Measurements from ENCODE around the gene CCNJL.
A peak's percentile ranks its signal among the peaks of the same experiment; 100 is the strongest.

The CCNJL gene

DNA sequence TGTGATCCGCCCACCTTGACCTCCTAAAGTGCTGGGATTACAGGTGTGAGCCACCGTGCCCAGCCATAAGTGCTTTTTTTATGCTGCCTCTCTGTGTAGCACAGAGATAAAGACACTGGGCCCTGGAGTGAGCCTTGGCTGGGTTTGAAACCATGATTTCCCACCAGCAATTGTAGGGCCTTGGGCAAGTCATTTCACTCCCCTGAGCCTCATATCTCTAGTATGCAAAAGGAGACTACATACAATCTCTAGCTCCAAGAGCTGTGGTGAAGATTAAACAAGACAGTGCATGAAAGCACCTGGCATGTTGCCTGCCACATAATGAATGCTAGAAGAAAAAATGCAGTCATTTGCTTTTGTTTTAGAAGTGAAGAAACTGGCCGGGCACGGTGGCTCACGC is 79.1 kb downstream of the CCNJL start:
- H3K27me3 ChIP-seq (ENCODE audit: insufficient read depth, low read length): no peaks in the 10 kb centered on the region
- no peak overlapping the region for H3K4me2 ChIP-seq (ENCODE audit: low read length)
- no peak overlapping the region for H3K23ac ChIP-seq (ENCODE audit: low read length)
- no peak overlapping the region for H3K18ac ChIP-seq (ENCODE audit: low read length)
- no peaks in the 10 kb centered on the region for H3K36me3 ChIP-seq (ENCODE audit: control insufficient read depth in 1 of 2, insufficient read depth in 2 of 2, low read length in 2 of 2)
- H4K8ac ChIP-seq (ENCODE audit: low read depth, low read length): no peak overlapping the region
- H3K4ac ChIP-seq (ENCODE audit: low read depth, low read length): no peak overlapping the region
- no peak overlapping the region for H3K14ac ChIP-seq (ENCODE audit: low read length)
- no peak overlapping the region for H2BK5ac ChIP-seq (ENCODE audit: low read depth, low read length, poor library complexity)
- H3K9me3 ChIP-seq (ENCODE audit: insufficient read depth, low read depth, low read length): no peaks in the 10 kb centered on the region
- H2BK120ac ChIP-seq (ENCODE audit: insufficient read depth, low read length, poor library complexity): no peak overlapping the region
- H2BK12ac ChIP-seq (ENCODE audit: low read length): no peak overlapping the region
- DNase-seq: no peak
- H3K4me1 ChIP-seq (ENCODE audit: control insufficient read depth in 1 of 2, insufficient read depth in 2 of 2, low read length in 2 of 2): no peaks in the 10 kb centered on the region
- H4K12ac ChIP-seq (ENCODE audit: low read depth, low read length): no peak overlapping the region
- H2AFZ ChIP-seq (ENCODE audit: insufficient read depth, low read length, poor library complexity): no peak overlapping the region
- no peaks in the 10 kb centered on the region for H3K79me2 ChIP-seq (ENCODE audit: control insufficient read depth, insufficient read depth, low read length, poor library complexity)
- WGBS (ENCODE audit: extremely low coverage, insufficient coverage, insufficient read length): no CpG with 5 or more reads among the region's 5 CpGs
- H3K79me1 ChIP-seq (ENCODE audit: low read length): no peaks in the 10 kb centered on the region
- no peak overlapping the region for H3K27ac ChIP-seq (ENCODE audit: low read depth, low read length)
- no peak overlapping the region for H4K91ac ChIP-seq (ENCODE audit: low read depth, low read length)
- no peak overlapping the region for H3K4me3 ChIP-seq (ENCODE audit: low read depth, low read length)
- H2AK5ac ChIP-seq (ENCODE audit: low read length): no peak overlapping the region
- H3K9ac ChIP-seq (ENCODE audit: low read length): no peak overlapping the region

DNA sequence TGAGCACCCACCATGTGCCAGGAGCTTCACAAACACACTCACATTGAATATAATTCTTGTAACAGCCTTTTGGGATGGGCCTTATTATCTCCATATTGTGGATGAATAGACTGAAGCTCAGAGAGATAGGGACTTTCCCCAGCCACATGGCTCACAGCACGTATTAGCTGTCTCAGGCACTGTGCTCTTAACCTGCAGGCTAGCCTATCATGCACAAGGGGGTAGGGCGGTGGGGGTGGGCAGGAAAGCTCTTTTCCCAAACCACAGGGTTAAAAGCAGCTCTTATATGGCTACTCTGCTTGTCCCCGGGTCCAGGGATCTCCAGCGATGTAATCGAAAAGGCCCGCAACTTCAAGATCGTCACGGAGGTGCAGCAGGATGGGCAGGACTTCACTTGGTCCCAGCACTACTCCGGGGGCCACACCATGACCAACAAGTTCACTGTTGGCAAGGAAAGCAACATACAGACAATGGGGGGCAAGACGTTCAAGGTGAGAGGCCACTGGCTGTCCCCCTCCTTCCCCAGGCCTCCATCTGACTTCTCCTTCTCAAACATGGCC is 80.5 kb downstream of the CCNJL start:
- H3K36me3 ChIP-seq (ENCODE audit: control insufficient read depth in 1 of 2, insufficient read depth in 2 of 2, low read length in 2 of 2): no peaks in the 10 kb centered on the region
- H2BK5ac ChIP-seq (ENCODE audit: low read depth, low read length, poor library complexity): no peak overlapping the region
- no peak overlapping the region for H3K14ac ChIP-seq (ENCODE audit: low read length)
- WGBS (ENCODE audit: extremely low coverage, insufficient coverage, insufficient read length): no CpG with 5 or more reads among the region's 10 CpGs
- H2BK12ac ChIP-seq (ENCODE audit: low read length): no peak overlapping the region
- no peak overlapping the region for H3K4me2 ChIP-seq (ENCODE audit: low read length)
- H3K18ac ChIP-seq (ENCODE audit: low read length): no peak overlapping the region
- H4K12ac ChIP-seq (ENCODE audit: low read depth, low read length): no peak overlapping the region
- no peak overlapping the region for H2AFZ ChIP-seq (ENCODE audit: insufficient read depth, low read length, poor library complexity)
- H4K8ac ChIP-seq (ENCODE audit: low read depth, low read length): no peak overlapping the region
- no peaks in the 10 kb centered on the region for H3K79me2 ChIP-seq (ENCODE audit: control insufficient read depth, insufficient read depth, low read length, poor library complexity)
- DNase-seq: no peak
- no peak overlapping the region for H3K9ac ChIP-seq (ENCODE audit: low read length)
- no peak overlapping the region for H2AK5ac ChIP-seq (ENCODE audit: low read length)
- no peak overlapping the region for H4K91ac ChIP-seq (ENCODE audit: low read depth, low read length)
- H3K4ac ChIP-seq (ENCODE audit: low read depth, low read length): no peak overlapping the region
- no peaks in the 10 kb centered on the region for H3K9me3 ChIP-seq (ENCODE audit: insufficient read depth, low read depth, low read length)
- H3K27ac ChIP-seq (ENCODE audit: low read depth, low read length): no peak overlapping the region
- no peaks in the 10 kb centered on the region for H3K79me1 ChIP-seq (ENCODE audit: low read length)
- H3K23ac ChIP-seq (ENCODE audit: low read length): no peak overlapping the region
- no peaks in the 10 kb centered on the region for H3K27me3 ChIP-seq (ENCODE audit: insufficient read depth, low read length)
- no peak overlapping the region for H3K4me3 ChIP-seq (ENCODE audit: low read depth, low read length)
- H2BK120ac ChIP-seq (ENCODE audit: insufficient read depth, low read length, poor library complexity): no peak overlapping the region
- H3K4me1 ChIP-seq (ENCODE audit: control insufficient read depth in 1 of 2, insufficient read depth in 2 of 2, low read length in 2 of 2): no peaks in the 10 kb centered on the region

DNA sequence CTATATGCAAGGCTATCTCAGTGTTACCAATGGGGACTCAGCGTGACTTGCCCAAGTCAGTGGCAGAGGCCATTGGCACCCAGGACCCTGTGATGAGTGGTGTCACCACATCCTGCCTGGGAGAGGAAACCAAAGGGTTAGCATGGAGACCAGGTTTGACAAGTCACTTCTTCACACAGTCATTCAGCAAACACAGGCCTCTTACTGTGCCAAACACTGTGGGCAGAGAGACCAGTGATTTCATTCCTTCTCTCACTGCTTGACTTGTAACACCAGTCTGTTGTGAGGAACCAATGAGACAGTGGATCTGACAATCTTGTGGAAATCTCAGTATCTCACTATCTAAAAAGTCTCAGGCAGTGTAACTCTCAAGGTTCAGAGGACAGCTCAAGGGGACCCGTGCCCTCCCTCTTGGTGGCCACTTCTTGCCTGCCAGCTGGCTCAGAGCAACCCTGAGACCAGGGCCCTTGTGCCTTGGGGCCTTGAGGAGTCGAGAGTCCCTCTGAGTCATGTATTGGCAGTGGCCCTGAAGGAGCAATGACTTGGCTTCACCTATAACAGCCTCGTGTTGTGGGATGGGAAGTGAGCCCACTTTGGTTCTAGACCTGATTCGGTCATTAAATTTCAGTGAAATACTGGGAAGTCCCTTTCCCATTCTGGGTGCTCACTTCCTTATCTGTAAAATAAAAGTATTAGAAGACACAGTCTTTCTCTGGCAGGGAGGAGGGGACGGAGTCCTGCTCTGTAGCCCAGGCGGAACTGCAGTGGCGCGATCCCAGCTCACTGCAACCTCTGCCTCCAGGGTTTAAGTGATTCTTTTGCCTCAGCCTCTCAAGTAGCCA is 81.5 kb downstream of the CCNJL start:
- H3K18ac ChIP-seq (ENCODE audit: low read length): no peak overlapping the region
- no peak overlapping the region for H2BK120ac ChIP-seq (ENCODE audit: insufficient read depth, low read length, poor library complexity)
- no peaks in the 10 kb centered on the region for H3K9me3 ChIP-seq (ENCODE audit: insufficient read depth, low read depth, low read length)
- no peak overlapping the region for H3K4me3 ChIP-seq (ENCODE audit: low read depth, low read length)
- H3K4ac ChIP-seq (ENCODE audit: low read depth, low read length): no peak overlapping the region
- no peak overlapping the region for H4K8ac ChIP-seq (ENCODE audit: low read depth, low read length)
- WGBS (ENCODE audit: extremely low coverage, insufficient coverage, insufficient read length): no CpG with 5 or more reads among the region's 9 CpGs
- H2BK5ac ChIP-seq (ENCODE audit: low read depth, low read length, poor library complexity): no peak overlapping the region
- H2AK5ac ChIP-seq (ENCODE audit: low read length): no peak overlapping the region
- H3K23ac ChIP-seq (ENCODE audit: low read length): no peak overlapping the region
- no peak overlapping the region for H3K27ac ChIP-seq (ENCODE audit: low read depth, low read length)
- H3K9ac ChIP-seq (ENCODE audit: low read length): no peak overlapping the region
- H4K12ac ChIP-seq (ENCODE audit: low read depth, low read length): no peak overlapping the region
- no peak overlapping the region for H2AFZ ChIP-seq (ENCODE audit: insufficient read depth, low read length, poor library complexity)
- peak; percentile 17 to 37 for DNase-seq
- no peaks in the 10 kb centered on the region for H3K4me1 ChIP-seq (ENCODE audit: control insufficient read depth in 1 of 2, insufficient read depth in 2 of 2, low read length in 2 of 2)
- no peaks in the 10 kb centered on the region for H3K27me3 ChIP-seq (ENCODE audit: insufficient read depth, low read length)
- no peak overlapping the region for H3K4me2 ChIP-seq (ENCODE audit: low read length)
- H3K14ac ChIP-seq (ENCODE audit: low read length): no peak overlapping the region
- no peaks in the 10 kb centered on the region for H3K79me2 ChIP-seq (ENCODE audit: control insufficient read depth, insufficient read depth, low read length, poor library complexity)
- H3K36me3 ChIP-seq (ENCODE audit: control insufficient read depth in 1 of 2, insufficient read depth in 2 of 2, low read length in 2 of 2): no peaks in the 10 kb centered on the region
- no peaks in the 10 kb centered on the region for H3K79me1 ChIP-seq (ENCODE audit: low read length)
- no peak overlapping the region for H2BK12ac ChIP-seq (ENCODE audit: low read length)
- no peak overlapping the region for H4K91ac ChIP-seq (ENCODE audit: low read depth, low read length)

DNA sequence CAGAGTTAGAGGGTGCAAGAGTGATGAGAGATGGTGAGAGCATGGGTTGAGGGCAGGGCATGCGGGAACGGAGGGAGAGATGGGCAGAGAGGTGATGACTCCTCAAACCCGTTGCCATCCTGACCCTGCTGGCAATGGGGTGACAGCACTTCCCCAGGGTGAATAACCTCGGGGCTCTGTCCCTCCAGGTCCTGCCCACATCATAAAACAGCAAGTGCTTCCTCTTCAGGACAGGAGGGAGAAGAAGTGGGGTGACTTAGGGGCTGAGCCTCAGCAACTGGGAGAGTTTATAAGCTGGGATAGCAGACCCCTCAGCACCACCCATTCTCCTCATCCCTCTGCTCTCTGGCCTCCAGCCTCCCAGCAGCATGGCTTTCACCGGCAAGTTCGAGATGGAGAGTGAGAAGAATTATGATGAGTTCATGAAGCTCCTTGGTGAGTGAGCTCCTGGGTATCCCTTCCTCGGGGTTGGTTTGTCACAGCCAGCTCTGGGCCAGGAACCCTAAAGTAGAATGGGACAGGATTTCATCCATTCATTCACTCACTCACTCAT is 83.1 kb downstream of the CCNJL start, which contains the start of gene FABP6:
FABP6 (plus strand) TSS at position 317 of the 553 bp plus-strand sequence; CDS start at position 369, 52 bp downstream.
- H3K9me3 ChIP-seq (ENCODE audit: insufficient read depth, low read depth, low read length): no peaks in the 10 kb centered on the region
- no peak within 1 kb of the TSS for H2AK5ac ChIP-seq (ENCODE audit: low read length)
- no peak within 1 kb of the TSS for H3K4me3 ChIP-seq (ENCODE audit: low read depth, low read length)
- no peak within 1 kb of the TSS for H2AFZ ChIP-seq (ENCODE audit: insufficient read depth, low read length, poor library complexity)
- no peaks in the 10 kb centered on the region for H3K4me1 ChIP-seq (ENCODE audit: control insufficient read depth in 1 of 2, insufficient read depth in 2 of 2, low read length in 2 of 2)
- no peaks in the 10 kb centered on the region for H3K27me3 ChIP-seq (ENCODE audit: insufficient read depth, low read length)
- no peak within 1 kb of the TSS for H4K8ac ChIP-seq (ENCODE audit: low read depth, low read length)
- H3K79me2 ChIP-seq (ENCODE audit: control insufficient read depth, insufficient read depth, low read length, poor library complexity): no peaks in the 10 kb centered on the region
- H3K23ac ChIP-seq (ENCODE audit: low read length): no peak within 1 kb of the TSS
- H2BK12ac ChIP-seq (ENCODE audit: low read length): no peak within 1 kb of the TSS
- no peaks in the 10 kb centered on the region for H3K79me1 ChIP-seq (ENCODE audit: low read length)
- H2BK5ac ChIP-seq (ENCODE audit: low read depth, low read length, poor library complexity): no peak within 1 kb of the TSS
- no peak within 1 kb of the TSS for H4K91ac ChIP-seq (ENCODE audit: low read depth, low read length)
- no peak within 1 kb of the TSS for H2BK120ac ChIP-seq (ENCODE audit: insufficient read depth, low read length, poor library complexity)
- H3K4ac ChIP-seq (ENCODE audit: low read depth, low read length): no peak within 1 kb of the TSS
- no peak within 1 kb of the TSS for H4K12ac ChIP-seq (ENCODE audit: low read depth, low read length)
- H3K27ac ChIP-seq (ENCODE audit: low read depth, low read length): no peak within 1 kb of the TSS
- H3K36me3 ChIP-seq (ENCODE audit: control insufficient read depth in 1 of 2, insufficient read depth in 2 of 2, low read length in 2 of 2): no peaks in the 10 kb centered on the region
- H3K4me2 ChIP-seq (ENCODE audit: low read length): no peak within 1 kb of the TSS
- no peak within 1 kb of the TSS for H3K18ac ChIP-seq (ENCODE audit: low read length)
- H3K14ac ChIP-seq (ENCODE audit: low read length): no peak within 1 kb of the TSS
- no peak for DNase-seq
- H3K9ac ChIP-seq (ENCODE audit: low read length): no peak within 1 kb of the TSS
- no CpG with 5 or more reads among the region's 7 CpGs for WGBS (ENCODE audit: extremely low coverage, insufficient coverage, insufficient read length)
